HEK293 (cell line): Measurements from ENCODE around the gene RFTN1.

ENCODE experiments used
- CTCF ChIA-PET: fragments of 350-600 bp; formaldehyde crosslinking; extraction: SDS; loops from one replicate; lab custom pipeline; 2021; ENCODE audit warnings: antibody characterized with exemption; lab: Yijun Ruan, JAX
- POLR2A ChIA-PET: fragments of 300-600 bp; formaldehyde crosslinking; extraction: SDS; loops from one replicate; lab custom pipeline; 2020; ENCODE audit warnings: antibody characterized with exemption, inconsistent platforms; lab: Yijun Ruan, JAX
- H3K27ac ChIP-seq: fragments of 200-500 bp; sonication (Bioruptor generic); 2 replicates; pipeline ENCODE4 v1.5.1; 2014; ENCODE audit warnings: low read depth, low read length, control low read depth, inconsistent platforms; ENCODE audit errors: extremely low read depth
- H3K36me3 ChIP-seq, 2 experiments: fragments of 200-500 bp in 1 of 2; sonication (Bioruptor generic) in 1 of 2; 1 replicate in 1 of 2; 2 replicates in 1 of 2; pipeline ENCODE4 v1.5.1; 2014 to 2017; ENCODE audit warnings: inconsistent platforms in 2 of 2, low read length in 2 of 2; ENCODE audit not compliant: control insufficient read depth in 2 of 2, insufficient read depth in 1 of 2
- H3K4me1 ChIP-seq: fragments of 200-500 bp; sonication (Bioruptor generic); 2 replicates; pipeline ENCODE4 v1.5.1; 2014; ENCODE audit warnings: mild to moderate bottlenecking, low read length, inconsistent platforms; ENCODE audit not compliant: control insufficient read depth, insufficient read depth
- H3K4me3 ChIP-seq: 2 replicates; pipeline ENCODE4 v1.5.1; 2011; ENCODE audit warnings: low read depth, mild to moderate bottlenecking, control low read depth, low read length, moderate library complexity
- H3K9me3 ChIP-seq: fragments of 200-500 bp; sonication (Bioruptor generic); 2 replicates; pipeline ENCODE4 v1.5.1; 2014; ENCODE audit warnings: low read depth, low read length, inconsistent platforms; ENCODE audit not compliant: control insufficient read depth, insufficient read depth
- EGR2 ChIP-seq: fragments of 450-650 bp; formaldehyde crosslinking; IDR thresholded peaks from 2 replicates; pipeline ENCODE4 v1.5.1; 2016; ENCODE audit warnings: low read depth, missing biosample characterization, missing genetic modification characterization
- KLF16 ChIP-seq: fragments of 450-650 bp; formaldehyde crosslinking; IDR thresholded peaks from 2 replicates; pipeline ENCODE4 v1.5.1; 2017; ENCODE audit warnings: missing biosample characterization, missing genetic modification characterization
- SALL2 ChIP-seq: fragments of 450-650 bp; formaldehyde crosslinking; IDR thresholded peaks from 2 replicates; pipeline ENCODE4 v1.5.0; 2017; ENCODE audit warnings: missing biosample characterization, mild to moderate bottlenecking, missing genetic modification characterization, borderline replicate concordance
- TRIM28 ChIP-seq: IDR thresholded peaks from 2 replicates; pipeline ENCODE4 v1.6.1; 2011; ENCODE audit warnings: low read length, control low read depth, borderline replicate concordance
- ZFP69B ChIP-seq: fragments of 450-650 bp; formaldehyde crosslinking; IDR thresholded peaks from 2 replicates; pipeline ENCODE4 v1.5.1; 2016; ENCODE audit warnings: missing biosample characterization, missing genetic modification characterization
- ZIC2 ChIP-seq: fragments of 450-650 bp; formaldehyde crosslinking; IDR thresholded peaks from 2 replicates; pipeline ENCODE4 v1.5.1; 2016; ENCODE audit warnings: missing biosample characterization, missing genetic modification characterization
- ZNF23 ChIP-seq: fragments of 450-650 bp; formaldehyde crosslinking; IDR thresholded peaks from 2 replicates; pipeline ENCODE4 v1.5.1; 2016; ENCODE audit warnings: missing biosample characterization, missing genetic modification characterization, borderline replicate concordance
- ZNF266 ChIP-seq: fragments of 450-650 bp; formaldehyde crosslinking; IDR thresholded peaks from 2 replicates; pipeline ENCODE4 v1.5.1; 2016; ENCODE audit warnings: missing biosample characterization, missing genetic modification characterization, low read depth
- ZNF302 ChIP-seq: fragments of 450-650 bp; formaldehyde crosslinking; IDR thresholded peaks from 2 replicates; pipeline ENCODE4 v1.5.1; 2016; ENCODE audit warnings: missing biosample characterization, missing genetic modification characterization, low read depth
- ZNF324 ChIP-seq: fragments of 450-650 bp; formaldehyde crosslinking; IDR thresholded peaks from 2 replicates; pipeline ENCODE4 v1.5.1; 2016; ENCODE audit warnings: missing biosample characterization, missing genetic modification characterization
- ZNF423 ChIP-seq: fragments of 450-650 bp; formaldehyde crosslinking; IDR thresholded peaks from 2 replicates; pipeline ENCODE4 v1.5.1; 2016; ENCODE audit warnings: missing biosample characterization, missing genetic modification characterization
- ZNF510 ChIP-seq: fragments of 450-650 bp; formaldehyde crosslinking; IDR thresholded peaks from 2 replicates; pipeline ENCODE4 v1.5.1; 2018; ENCODE audit warnings: mild to moderate bottlenecking, missing genetic modification characterization, missing biosample characterization; ENCODE audit not compliant: insufficient replicate concordance
- ZNF596 ChIP-seq: fragments of 450-650 bp; IDR thresholded peaks from 2 replicates; pipeline ENCODE4 v1.5.0; 2018; ENCODE audit warnings: missing biosample characterization, mild to moderate bottlenecking, missing genetic modification characterization, moderate library complexity
- ZNF670 ChIP-seq: fragments of 450-650 bp; formaldehyde crosslinking; IDR thresholded peaks from 2 replicates; pipeline ENCODE4 v1.5.1; 2016; ENCODE audit warnings: missing biosample characterization, missing genetic modification characterization, low read depth
- ZNF677 ChIP-seq: fragments of 450-650 bp; IDR thresholded peaks from 2 replicates; pipeline ENCODE4 v1.5.0; 2018; ENCODE audit warnings: missing biosample characterization, mild to moderate bottlenecking, missing genetic modification characterization, moderate library complexity
- TF ChIP-seq, protein P1 (sequence below): fragments of 450-650 bp; formaldehyde crosslinking; IDR thresholded peaks from 2 replicates; pipeline ENCODE4 v1.5.1; 2016; ENCODE audit warnings: missing biosample characterization, missing genetic modification characterization
- TF ChIP-seq, protein P2 (sequence below): fragments of 450-650 bp; formaldehyde crosslinking; IDR thresholded peaks from 2 replicates; pipeline ENCODE4 v1.5.1; 2016; ENCODE audit warnings: missing biosample characterization, missing genetic modification characterization
- TF ChIP-seq, protein P3 (sequence below): fragments of 450-650 bp; formaldehyde crosslinking; IDR thresholded peaks from 2 replicates; pipeline ENCODE4 v1.5.1; 2016; ENCODE audit warnings: missing biosample characterization, missing genetic modification characterization
- TF ChIP-seq, protein P4 (sequence below): fragments of 450-650 bp; formaldehyde crosslinking; IDR thresholded peaks from 2 replicates; pipeline ENCODE4 v1.5.1; 2016; ENCODE audit warnings: missing biosample characterization, missing genetic modification characterization

The RFTN1 gene

DNA sequence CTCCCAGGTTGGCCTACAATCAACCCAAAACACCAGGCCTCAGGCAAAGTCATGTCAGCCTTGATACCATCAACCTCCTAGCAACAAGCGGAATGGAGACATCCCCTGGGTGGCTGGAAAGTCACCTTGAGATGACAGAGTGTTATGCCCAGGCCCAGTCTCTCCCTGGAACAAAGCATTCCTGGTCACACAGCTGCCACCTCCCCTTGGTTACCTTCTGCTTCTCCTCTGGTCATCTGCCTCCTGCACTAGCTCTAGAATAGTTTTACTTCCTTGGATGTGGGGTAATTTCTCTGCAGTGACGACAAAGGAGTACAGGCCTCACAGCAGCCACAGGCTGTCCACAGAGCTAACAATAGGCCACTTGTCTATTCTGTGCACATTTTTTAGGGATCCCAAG is 114.9 kb downstream of the RFTN1 start:
- TF ChIP-seq ZNF670 (tag by site-specific recombination), result no peak
- TF ChIP-seq EGR2 (tag by site-specific recombination), result no peak
- TF ChIP-seq, protein P1, sequence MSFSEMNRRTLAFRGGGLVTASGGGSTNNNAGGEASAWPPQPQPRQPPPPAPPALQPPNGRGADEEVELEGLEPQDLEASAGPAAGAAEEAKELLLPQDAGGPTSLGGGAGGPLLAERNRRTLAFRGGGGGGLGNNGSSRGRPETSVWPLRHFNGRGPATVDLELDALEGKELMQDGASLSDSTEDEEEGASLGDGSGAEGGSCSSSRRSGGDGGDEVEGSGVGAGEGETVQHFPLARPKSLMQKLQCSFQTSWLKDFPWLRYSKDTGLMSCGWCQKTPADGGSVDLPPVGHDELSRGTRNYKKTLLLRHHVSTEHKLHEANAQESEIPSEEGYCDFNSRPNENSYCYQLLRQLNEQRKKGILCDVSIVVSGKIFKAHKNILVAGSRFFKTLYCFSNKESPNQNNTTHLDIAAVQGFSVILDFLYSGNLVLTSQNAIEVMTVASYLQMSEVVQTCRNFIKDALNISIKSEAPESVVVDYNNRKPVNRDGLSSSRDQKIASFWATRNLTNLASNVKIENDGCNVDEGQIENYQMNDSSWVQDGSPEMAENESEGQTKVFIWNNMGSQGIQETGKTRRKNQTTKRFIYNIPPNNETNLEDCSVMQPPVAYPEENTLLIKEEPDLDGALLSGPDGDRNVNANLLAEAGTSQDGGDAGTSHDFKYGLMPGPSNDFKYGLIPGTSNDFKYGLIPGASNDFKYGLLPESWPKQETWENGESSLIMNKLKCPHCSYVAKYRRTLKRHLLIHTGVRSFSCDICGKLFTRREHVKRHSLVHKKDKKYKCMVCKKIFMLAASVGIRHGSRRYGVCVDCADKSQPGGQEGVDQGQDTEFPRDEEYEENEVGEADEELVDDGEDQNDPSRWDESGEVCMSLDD, result no peak
- TF ChIP-seq KLF16, result no peak
- TF ChIP-seq, all 188 proteins: peak for 0
- no peak overlapping the region for H3K27ac ChIP-seq
- no peaks in the 10 kb centered on the region for H3K36me3 ChIP-seq
- ChIA-PET CTCF (interaction anchor here (0.7 kb wide), 1 partner anchor 265 kb away, joined by 3 read pairs; no protein-coding TSS in a partner anchor), POLR2A (no interaction called here)
- no peaks in the 10 kb centered on the region for H3K9me3 ChIP-seq
- H3K4me3 ChIP-seq, result no peak overlapping the region
- H3K4me1 ChIP-seq, result peaks cover 6% of the 10 kb centered on the region

DNA sequence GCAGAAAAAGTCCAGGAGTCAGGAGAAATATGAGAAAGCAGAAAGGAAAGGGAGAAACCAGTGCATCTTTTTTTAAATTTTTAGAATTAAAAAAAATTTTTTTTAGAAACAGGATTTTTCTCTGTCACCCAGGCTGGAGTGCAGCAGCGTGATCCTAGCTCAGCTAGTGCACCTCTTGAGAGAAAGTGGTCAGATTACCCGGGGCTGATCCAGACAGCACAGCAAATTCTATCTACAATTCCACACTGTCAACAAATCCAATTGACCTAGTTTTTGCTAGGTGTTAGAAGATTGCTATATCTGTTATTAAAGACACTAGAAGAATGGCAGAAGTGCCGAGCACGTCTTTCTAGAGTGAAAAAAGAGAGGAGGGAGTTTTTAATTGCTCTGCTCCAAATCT is 117.3 kb downstream of the RFTN1 start:
- Histone ChIP-seq H3K4me3 (no peak overlapping the region), H3K4me1 (peaks cover 6% of the 10 kb centered on the region), H3K36me3 (no peaks in the 10 kb centered on the region), H3K27ac (no peak overlapping the region), H3K9me3 (no peaks in the 10 kb centered on the region)
- ChIA-PET POLR2A (no interaction called here), CTCF (no interaction called here)
- TF ChIP-seq, protein P2, sequence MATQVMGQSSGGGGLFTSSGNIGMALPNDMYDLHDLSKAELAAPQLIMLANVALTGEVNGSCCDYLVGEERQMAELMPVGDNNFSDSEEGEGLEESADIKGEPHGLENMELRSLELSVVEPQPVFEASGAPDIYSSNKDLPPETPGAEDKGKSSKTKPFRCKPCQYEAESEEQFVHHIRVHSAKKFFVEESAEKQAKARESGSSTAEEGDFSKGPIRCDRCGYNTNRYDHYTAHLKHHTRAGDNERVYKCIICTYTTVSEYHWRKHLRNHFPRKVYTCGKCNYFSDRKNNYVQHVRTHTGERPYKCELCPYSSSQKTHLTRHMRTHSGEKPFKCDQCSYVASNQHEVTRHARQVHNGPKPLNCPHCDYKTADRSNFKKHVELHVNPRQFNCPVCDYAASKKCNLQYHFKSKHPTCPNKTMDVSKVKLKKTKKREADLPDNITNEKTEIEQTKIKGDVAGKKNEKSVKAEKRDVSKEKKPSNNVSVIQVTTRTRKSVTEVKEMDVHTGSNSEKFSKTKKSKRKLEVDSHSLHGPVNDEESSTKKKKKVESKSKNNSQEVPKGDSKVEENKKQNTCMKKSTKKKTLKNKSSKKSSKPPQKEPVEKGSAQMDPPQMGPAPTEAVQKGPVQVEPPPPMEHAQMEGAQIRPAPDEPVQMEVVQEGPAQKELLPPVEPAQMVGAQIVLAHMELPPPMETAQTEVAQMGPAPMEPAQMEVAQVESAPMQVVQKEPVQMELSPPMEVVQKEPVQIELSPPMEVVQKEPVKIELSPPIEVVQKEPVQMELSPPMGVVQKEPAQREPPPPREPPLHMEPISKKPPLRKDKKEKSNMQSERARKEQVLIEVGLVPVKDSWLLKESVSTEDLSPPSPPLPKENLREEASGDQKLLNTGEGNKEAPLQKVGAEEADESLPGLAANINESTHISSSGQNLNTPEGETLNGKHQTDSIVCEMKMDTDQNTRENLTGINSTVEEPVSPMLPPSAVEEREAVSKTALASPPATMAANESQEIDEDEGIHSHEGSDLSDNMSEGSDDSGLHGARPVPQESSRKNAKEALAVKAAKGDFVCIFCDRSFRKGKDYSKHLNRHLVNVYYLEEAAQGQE (tag by site-specific recombination), result no peak

DNA sequence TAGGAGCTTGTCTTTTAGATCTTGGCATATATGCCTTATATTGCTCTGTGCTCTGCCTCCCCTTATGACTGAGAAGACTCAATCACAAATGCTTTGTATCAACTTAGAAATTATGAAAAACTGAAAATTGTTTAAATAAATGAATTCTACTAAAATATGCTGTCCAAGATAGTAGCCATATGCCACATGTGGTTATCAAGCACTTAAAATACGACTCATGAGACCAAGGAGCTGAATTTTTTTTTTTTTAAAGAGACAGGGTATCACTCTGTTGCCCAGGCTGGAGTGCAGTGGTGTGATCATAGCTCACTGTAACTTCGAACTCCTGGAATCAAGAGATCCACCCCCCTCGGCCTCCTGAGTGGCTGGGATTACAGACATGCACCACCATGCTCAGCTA is 118.3 kb downstream of the RFTN1 start:
- Histone ChIP-seq H3K9me3 (no peaks in the 10 kb centered on the region), H3K36me3 (no peaks in the 10 kb centered on the region), H3K27ac (no peak overlapping the region), H3K4me1 (peaks cover 6% of the 10 kb centered on the region), H3K4me3 (no peak overlapping the region)
- ChIA-PET CTCF (interaction anchor here (0.6 kb wide), 1 partner anchor 12 kb away, joined by 5 read pairs; no protein-coding TSS in a partner anchor), POLR2A (no interaction called here)
- TF ChIP-seq, protein P3, sequence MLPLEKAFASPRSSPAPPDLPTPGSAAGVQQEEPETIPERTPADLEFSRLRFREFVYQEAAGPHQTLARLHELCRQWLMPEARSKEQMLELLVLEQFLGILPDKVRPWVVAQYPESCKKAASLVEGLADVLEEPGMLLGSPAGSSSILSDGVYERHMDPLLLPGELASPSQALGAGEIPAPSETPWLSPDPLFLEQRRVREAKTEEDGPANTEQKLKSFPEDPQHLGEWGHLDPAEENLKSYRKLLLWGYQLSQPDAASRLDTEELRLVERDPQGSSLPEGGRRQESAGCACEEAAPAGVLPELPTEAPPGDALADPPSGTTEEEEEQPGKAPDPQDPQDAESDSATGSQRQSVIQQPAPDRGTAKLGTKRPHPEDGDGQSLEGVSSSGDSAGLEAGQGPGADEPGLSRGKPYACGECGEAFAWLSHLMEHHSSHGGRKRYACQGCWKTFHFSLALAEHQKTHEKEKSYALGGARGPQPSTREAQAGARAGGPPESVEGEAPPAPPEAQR, result no peak
- TF ChIP-seq ZNF423 (tag by site-specific recombination) (no peak), ZNF23 (tag by site-specific recombination) (no peak), SALL2 (no peak), ZIC2 (tag by site-specific recombination) (no peak), ZNF677 (no peak), ZNF302 (tag by site-specific recombination) (no peak), ZFP69B (tag by site-specific recombination) (no peak), ZNF596 (tag by site-specific recombination) (no peak), ZNF266 (tag by site-specific recombination) (no peak), ZNF670 (tag by site-specific recombination) (no peak), ZNF324 (no peak), TRIM28 (no peak), ZNF510 (tag by site-specific recombination) (no peak)
- TF ChIP-seq, protein P4, sequence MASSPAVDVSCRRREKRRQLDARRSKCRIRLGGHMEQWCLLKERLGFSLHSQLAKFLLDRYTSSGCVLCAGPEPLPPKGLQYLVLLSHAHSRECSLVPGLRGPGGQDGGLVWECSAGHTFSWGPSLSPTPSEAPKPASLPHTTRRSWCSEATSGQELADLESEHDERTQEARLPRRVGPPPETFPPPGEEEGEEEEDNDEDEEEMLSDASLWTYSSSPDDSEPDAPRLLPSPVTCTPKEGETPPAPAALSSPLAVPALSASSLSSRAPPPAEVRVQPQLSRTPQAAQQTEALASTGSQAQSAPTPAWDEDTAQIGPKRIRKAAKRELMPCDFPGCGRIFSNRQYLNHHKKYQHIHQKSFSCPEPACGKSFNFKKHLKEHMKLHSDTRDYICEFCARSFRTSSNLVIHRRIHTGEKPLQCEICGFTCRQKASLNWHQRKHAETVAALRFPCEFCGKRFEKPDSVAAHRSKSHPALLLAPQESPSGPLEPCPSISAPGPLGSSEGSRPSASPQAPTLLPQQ, result no peak
- TF ChIP-seq, protein P1, result no peak
